Measurements from ENCODE around the gene ZIC5.
"Not testable (repeated sequence)": the region's sequence is repeated elsewhere in the genome, so short reads cannot be mapped to it uniquely, and the experiment has no call there.

ZIC5 gene

GRCh38 chr13:99948907-99949678, 22.5 kb downstream of the ZIC5 start:
- TF ChIP-seq CTCF (IDR thresholded peaks at IDR 0.05; ENCODE audit: insufficient read depth, low read depth, low read length, missing control alignments): no peak
- no peak overlapping the region for H3K4me3 ChIP-seq (ENCODE audit: low read depth, low read length)

GRCh38 chr13:99948411-99948810, 23.2 kb downstream of the ZIC5 start:
- no peak for DNase-seq (ENCODE audit: low read depth)
- no peak overlapping the region for H3K4me3 ChIP-seq (ENCODE audit: low read depth, low read length)
- TF ChIP-seq CTCF (IDR thresholded peaks at IDR 0.05; ENCODE audit: insufficient read depth, low read depth, low read length, missing control alignments): no peak

More at GRCh38 chr13:99948907-99949678, 22.5 kb downstream of the ZIC5 start:
- DNase-seq (ENCODE audit: low read depth): no peak

- DNase-seq (ENCODE audit: low read depth): no peak
- TF ChIP-seq CTCF (IDR thresholded peaks at IDR 0.05; ENCODE audit: insufficient read depth, low read depth, low read length, missing control alignments): no peak
- H3K4me3 ChIP-seq (ENCODE audit: low read depth, low read length): no peak overlapping the region
Measured at GRCh38 chr13:99947666-99948065, 23.9 kb downstream of the ZIC5 start.

- DNase-seq (ENCODE audit: low read depth); H3K4me3 ChIP-seq (ENCODE audit: low read depth, low read length): not testable (repeated sequence)
Measured at GRCh38 chr13:99945515-99945914, 26.1 kb downstream of the ZIC5 start.

- TF ChIP-seq CTCF (IDR thresholded peaks at IDR 0.05; ENCODE audit: insufficient read depth, low read depth, low read length, missing control alignments): no peak
- no peak overlapping the region for H3K4me3 ChIP-seq (ENCODE audit: low read depth, low read length)
- DNase-seq (ENCODE audit: low read depth): no peak
Measured at GRCh38 chr13:99944606-99945005, 27.0 kb downstream of the ZIC5 start.

GRCh38 chr13:99944102-99944501, 27.5 kb downstream of the ZIC5 start:
- H3K4me3 ChIP-seq (ENCODE audit: low read depth, low read length): no peak overlapping the region
- DNase-seq (ENCODE audit: low read depth): no peak
- no peak for TF ChIP-seq CTCF (IDR thresholded peaks at IDR 0.05; ENCODE audit: insufficient read depth, low read depth, low read length, missing control alignments)

- no peak for TF ChIP-seq CTCF (IDR thresholded peaks at IDR 0.05; ENCODE audit: insufficient read depth, low read depth, low read length, missing control alignments)
- no peak overlapping the region for H3K4me3 ChIP-seq (ENCODE audit: low read depth, low read length)
- DNase-seq (ENCODE audit: low read depth): no peak
Measured at GRCh38 chr13:99941911-99942310, 29.7 kb downstream of the ZIC5 start.
